MCF 10A (cell line): Measurements from ENCODE around the gene NR5A1. TPM values are rescaled to one million over a fixed set of nuclear protein-coding genes. Genes with fewer than 3 reads are reported as not detected.

Experiments used
- BruUV-seq: library from RNA; stranded (reverse); fragments of 400-500 nt; replicated peaks from 2 replicates; lab custom pipeline; 2021; lab: Mats Ljungman, UMichigan
- CTCF ChIA-PET: fragments of 300-600 bp; sonication (Branson Sonifier 250); formaldehyde crosslinking; extraction: SDS; loops from one replicate; lab custom pipeline; 2021; ENCODE audit warnings: antibody characterized with exemption, inconsistent platforms; lab: Yijun Ruan, JAX
- POLR2A ChIA-PET: fragments of 300-600, 350-650 bp; sonication (Branson Sonifier 250); formaldehyde crosslinking; extraction: SDS; loops from one replicate; lab custom pipeline; 2020; ENCODE audit warnings: antibody characterized with exemption, inconsistent platforms; lab: Yijun Ruan, JAX
- DNase-seq: peaks from one replicate; pipeline ENCODE4 v3.0.0-alpha.2; 2018; ENCODE audit not compliant: unreplicated experiment
- H3K27ac Mint-ChIP-seq: one replicate; pipeline ENCODE4 v1.8.0; 2022; ENCODE audit warnings: mild to moderate bottlenecking, low read depth, mixed read lengths; ENCODE audit not compliant: unreplicated experiment
- H3K27me3 Mint-ChIP-seq: one replicate; pipeline ENCODE4 v1.8.0; 2022; ENCODE audit warnings: mixed read lengths; ENCODE audit not compliant: insufficient read depth, unreplicated experiment
- H3K36me3 Mint-ChIP-seq: one replicate; pipeline ENCODE4 v1.8.0; 2022; ENCODE audit warnings: mild to moderate bottlenecking, moderate library complexity, mixed read lengths; ENCODE audit not compliant: insufficient read depth, unreplicated experiment
- H3K4me1 Mint-ChIP-seq: one replicate; pipeline ENCODE4 v1.8.0; 2022; ENCODE audit warnings: mixed read lengths; ENCODE audit not compliant: insufficient read depth, unreplicated experiment
- H3K4me3 Mint-ChIP-seq: one replicate; pipeline ENCODE4 v1.8.0; 2022; ENCODE audit warnings: mild to moderate bottlenecking, moderate library complexity, mixed read lengths; ENCODE audit not compliant: unreplicated experiment
- H3K9me3 Mint-ChIP-seq: one replicate; pipeline ENCODE4 v1.8.0; 2022; ENCODE audit warnings: mixed read lengths; ENCODE audit not compliant: unreplicated experiment
- intact Hi-C: fragments of 100-400 bp; cut with micrococcal nuclease; formaldehyde crosslinking; loops from 2 replicates; pipeline ENCODE4 v1.14.1; 2022
- total RNA-seq: library from RNA; stranded (reverse); gene quantifications from 2 replicates; pipeline ENCODE4 v1.2.3, GENCODE V29; 2022
- TF ChIP-seq, protein P1 (sequence below): fragments of 200-600 bp; IDR thresholded peaks from one replicate; pipeline ENCODE4 v1.8.0; 2022; ENCODE audit warnings: antibody characterized with exemption, mild to moderate bottlenecking; ENCODE audit not compliant: unreplicated experiment

Gene NR5A1
- total RNA-seq, 1 experiment from 2014 or later: not detected

DNA sequence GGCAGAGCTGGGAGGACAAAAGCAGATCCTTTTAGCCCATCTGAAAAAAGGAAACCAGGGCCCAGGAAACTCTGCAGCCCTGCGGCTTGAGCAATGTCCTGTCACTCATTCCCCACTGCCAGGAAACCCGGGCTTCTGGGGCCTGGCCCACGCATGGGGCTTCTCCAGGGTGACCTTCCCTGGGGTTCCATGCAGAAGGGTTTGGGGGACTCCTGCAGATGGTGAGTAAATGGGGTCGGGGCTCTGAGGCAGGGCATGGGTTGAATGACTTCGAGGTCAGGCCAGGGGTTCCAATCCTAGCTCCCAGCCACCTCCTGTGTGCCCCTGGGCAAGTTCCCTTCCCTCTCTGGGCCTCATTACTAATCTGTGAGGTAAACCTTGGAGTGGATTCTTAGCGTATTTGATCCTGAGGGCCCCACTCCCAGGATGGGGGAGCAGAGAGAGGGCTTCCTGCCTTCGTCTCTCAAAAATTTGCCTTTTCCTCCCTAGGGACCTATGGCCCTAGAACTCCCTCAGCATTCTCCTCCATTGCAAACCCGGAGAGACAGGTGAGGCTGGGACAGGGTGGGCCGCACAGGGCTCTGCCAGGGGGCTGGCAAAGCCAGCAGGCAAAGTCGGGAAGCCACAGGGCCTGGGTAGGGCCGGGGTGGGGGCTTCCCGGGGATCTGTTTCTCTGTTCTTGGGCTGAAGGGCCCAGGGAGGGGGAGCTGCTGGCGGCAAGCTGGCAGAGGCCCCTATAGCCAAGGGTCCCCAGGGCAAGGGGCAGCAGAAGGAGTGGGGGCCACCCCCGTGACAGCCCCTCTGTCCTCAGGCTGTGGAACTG lies 31.1 kb downstream of the NR5A1 start:
- CTCF ChIA-PET: interaction anchor here (1.2 kb wide), 1 partner anchor 56 kb away, joined by 3 read pairs; no protein-coding TSS in a partner anchor
- H3K36me3 Mint-ChIP-seq: no peaks in the 10 kb centered on the region
- H3K4me3 Mint-ChIP-seq: no peak overlapping the region
- no TSS peak for BruUV-seq
- TF ChIP-seq, protein P1, sequence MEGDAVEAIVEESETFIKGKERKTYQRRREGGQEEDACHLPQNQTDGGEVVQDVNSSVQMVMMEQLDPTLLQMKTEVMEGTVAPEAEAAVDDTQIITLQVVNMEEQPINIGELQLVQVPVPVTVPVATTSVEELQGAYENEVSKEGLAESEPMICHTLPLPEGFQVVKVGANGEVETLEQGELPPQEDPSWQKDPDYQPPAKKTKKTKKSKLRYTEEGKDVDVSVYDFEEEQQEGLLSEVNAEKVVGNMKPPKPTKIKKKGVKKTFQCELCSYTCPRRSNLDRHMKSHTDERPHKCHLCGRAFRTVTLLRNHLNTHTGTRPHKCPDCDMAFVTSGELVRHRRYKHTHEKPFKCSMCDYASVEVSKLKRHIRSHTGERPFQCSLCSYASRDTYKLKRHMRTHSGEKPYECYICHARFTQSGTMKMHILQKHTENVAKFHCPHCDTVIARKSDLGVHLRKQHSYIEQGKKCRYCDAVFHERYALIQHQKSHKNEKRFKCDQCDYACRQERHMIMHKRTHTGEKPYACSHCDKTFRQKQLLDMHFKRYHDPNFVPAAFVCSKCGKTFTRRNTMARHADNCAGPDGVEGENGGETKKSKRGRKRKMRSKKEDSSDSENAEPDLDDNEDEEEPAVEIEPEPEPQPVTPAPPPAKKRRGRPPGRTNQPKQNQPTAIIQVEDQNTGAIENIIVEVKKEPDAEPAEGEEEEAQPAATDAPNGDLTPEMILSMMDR: no peak
- peaks cover 4% of the 10 kb centered on the region for H3K4me1 Mint-ChIP-seq
- DNase-seq: no peak
- H3K9me3 Mint-ChIP-seq: no peaks in the 10 kb centered on the region
- no peak overlapping the region for H3K27ac Mint-ChIP-seq
- H3K27me3 Mint-ChIP-seq: peaks cover 27% of the 10 kb centered on the region
- POLR2A ChIA-PET: no interaction called here
- intact Hi-C loops: no loop called here

DNA sequence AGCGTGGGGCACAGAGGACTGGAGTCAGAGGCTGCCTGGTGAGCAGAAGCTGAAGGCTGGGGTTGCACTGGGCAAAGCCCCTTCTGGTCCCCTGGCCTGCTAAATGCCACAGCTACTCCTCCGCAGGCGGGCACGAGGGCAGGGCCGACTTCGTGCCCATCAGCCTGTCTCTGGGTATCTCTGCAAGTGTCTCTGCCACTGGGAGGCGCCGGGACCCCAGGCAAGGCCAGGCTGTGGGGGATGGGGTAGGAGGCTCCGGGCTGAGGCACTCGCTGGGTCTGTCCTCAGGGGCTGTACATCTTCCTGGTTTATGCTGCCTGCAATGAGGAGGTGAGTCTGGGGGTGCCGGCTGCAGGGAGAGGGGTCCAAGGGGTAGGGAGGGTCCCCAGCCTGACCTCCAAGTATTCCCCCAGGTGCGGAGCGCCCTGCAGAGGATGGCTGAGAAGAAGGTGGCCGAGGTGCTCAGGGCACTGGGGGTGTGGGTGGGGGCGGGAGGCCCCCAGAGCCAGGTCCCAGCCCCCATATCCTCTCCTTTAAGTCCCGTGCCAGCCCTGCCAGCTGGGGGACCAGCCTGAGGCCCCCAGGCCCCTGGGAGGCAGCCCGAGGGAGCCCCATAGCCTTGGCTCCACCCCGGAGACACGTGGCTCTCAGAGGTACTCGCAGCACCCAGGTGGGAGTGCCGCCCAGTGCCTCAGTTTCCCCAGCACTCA lies 31.9 kb downstream of the NR5A1 start:
- H3K4me3 Mint-ChIP-seq: no peak overlapping the region
- CTCF ChIA-PET: interaction anchor here (1.2 kb wide), 1 partner anchor 55 kb away, joined by 3 read pairs; no protein-coding TSS in a partner anchor
- no peak overlapping the region for H3K27ac Mint-ChIP-seq
- intact Hi-C loops: no loop called here
- DNase-seq: no peak
- no peaks in the 10 kb centered on the region for H3K36me3 Mint-ChIP-seq
- peaks cover 21% of the 10 kb centered on the region for H3K27me3 Mint-ChIP-seq
- H3K9me3 Mint-ChIP-seq: no peaks in the 10 kb centered on the region
- no TSS peak for BruUV-seq
- H3K4me1 Mint-ChIP-seq: peaks cover 3% of the 10 kb centered on the region
- POLR2A ChIA-PET: no interaction called here
- TF ChIP-seq, protein P1: no peak

DNA sequence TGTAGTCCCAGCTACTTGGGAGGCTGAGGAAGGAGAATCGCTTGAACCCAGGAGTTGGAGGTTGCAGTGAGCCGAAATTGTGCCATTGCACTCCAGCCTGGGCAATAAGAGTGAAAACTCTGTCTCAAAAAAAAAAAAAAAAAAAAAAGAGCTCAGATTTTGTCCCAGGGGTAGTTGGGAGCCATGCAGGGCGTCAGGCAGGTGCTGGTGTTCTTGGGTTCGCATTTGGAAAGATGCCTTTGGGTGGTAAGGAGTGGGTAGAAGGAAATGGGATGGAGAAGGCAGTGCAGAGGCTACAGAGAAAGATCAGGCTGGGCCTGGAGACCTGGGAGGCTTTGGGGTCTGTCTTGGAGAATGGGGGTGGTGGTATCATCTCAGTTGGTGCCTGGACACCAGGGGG lies 33.0 kb downstream of the NR5A1 start:
- intact Hi-C loops: no loop called here
- BruUV-seq: no TSS peak
- ChIA-PET CTCF (interaction anchor here (1.5 kb wide), 1 partner anchor 63 kb away, joined by 4 read pairs; no protein-coding TSS in a partner anchor), POLR2A (interaction anchor here (0.6 kb wide), 1 partner anchor 33 kb away, joined by 3 read pairs; no protein-coding TSS in a partner anchor)
- TF ChIP-seq, protein P1: no peak
- Mint-ChIP-seq H3K27me3 (peaks cover 11% of the 10 kb centered on the region), H3K4me1 (no peaks in the 10 kb centered on the region), H3K9me3 (no peaks in the 10 kb centered on the region), H3K36me3 (no peaks in the 10 kb centered on the region), H3K27ac (no peak overlapping the region), H3K4me3 (no peak overlapping the region)
- DNase-seq: no peak

DNA sequence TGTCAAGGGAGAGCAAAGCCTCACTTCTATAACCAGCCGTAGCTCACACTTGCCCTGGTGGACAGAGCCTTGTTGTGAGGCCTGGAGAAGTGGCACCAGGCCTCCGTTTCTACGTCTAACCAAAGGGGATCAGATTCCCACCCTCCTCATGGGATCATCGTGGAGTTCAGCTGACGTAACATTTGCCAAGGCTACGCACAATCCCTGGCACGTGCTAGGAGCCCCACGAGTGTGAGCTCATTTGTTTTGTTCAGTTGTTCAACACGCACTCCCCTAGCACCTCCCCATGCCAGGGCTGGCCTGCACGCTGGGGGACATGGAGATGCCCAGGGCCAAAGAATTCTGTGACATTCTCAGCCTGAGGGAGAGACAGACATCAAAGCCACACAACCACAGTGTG lies 33.9 kb downstream of the NR5A1 start:
- no peak for DNase-seq
- Mint-ChIP-seq H3K27ac (no peak overlapping the region), H3K27me3 (peaks cover 11% of the 10 kb centered on the region), H3K36me3 (no peaks in the 10 kb centered on the region), H3K4me3 (no peak overlapping the region), H3K9me3 (no peaks in the 10 kb centered on the region), H3K4me1 (no peaks in the 10 kb centered on the region)
- ChIA-PET POLR2A (interaction anchor here (0.5 kb wide), 1 partner anchor 11 kb away, joined by 3 read pairs; no protein-coding TSS in a partner anchor), CTCF (interaction anchor here (0.5 to 1.5 kb wide), 3 partner anchors 54 to 504 kb away, joined by 3 to 6 read pairs (median 4); no protein-coding TSS in a partner anchor)
- TF ChIP-seq, protein P1: no peak
- intact Hi-C loops: no loop called here
- no TSS peak for BruUV-seq
